WERI-Rb-1 (cell line): ENCODE measurements around the gene MPO.

Experiments
- DNase-seq: peaks from one replicate; pipeline ENCODE4 v3.0.0-alpha.2; 2020
- H3K27ac ChIP-seq: fragments of 250-450 bp; sonication (Bioruptor Pico); 2 replicates; pipeline ENCODE4 v1.5.1; 2020; ENCODE audit warnings: mild to moderate bottlenecking, moderate library complexity
- H3K27me3 ChIP-seq: fragments of 250-450 bp; sonication (Bioruptor Pico); 2 replicates; pipeline ENCODE4 v1.5.1; 2021; ENCODE audit warnings: mild to moderate bottlenecking, low read depth, moderate library complexity; ENCODE audit not compliant: insufficient read depth, severe bottlenecking
- H3K36me3 ChIP-seq: fragments of 250-450 bp; sonication (Bioruptor Pico); 2 replicates; pipeline ENCODE4 v1.5.1; 2020; ENCODE audit warnings: mild to moderate bottlenecking, moderate library complexity
- H3K4me3 ChIP-seq: 2 replicates; pipeline ENCODE4 v1.5.1; 2011; ENCODE audit warnings: low read depth, mild to moderate bottlenecking, control low read depth, low read length
- H3K9me3 ChIP-seq: fragments of 250-450 bp; sonication (Bioruptor Pico); 2 replicates; pipeline ENCODE4 v1.5.1; 2021; ENCODE audit warnings: mild to moderate bottlenecking, moderate library complexity; ENCODE audit not compliant: severe bottlenecking
- TF ChIP-seq, protein P1 (sequence below): IDR thresholded peaks from 2 replicates; pipeline ENCODE4 v1.5.1; 2011; ENCODE audit warnings: low read depth, mild to moderate bottlenecking, control low read depth, inconsistent platforms, low read length

MPO gene

DNA sequence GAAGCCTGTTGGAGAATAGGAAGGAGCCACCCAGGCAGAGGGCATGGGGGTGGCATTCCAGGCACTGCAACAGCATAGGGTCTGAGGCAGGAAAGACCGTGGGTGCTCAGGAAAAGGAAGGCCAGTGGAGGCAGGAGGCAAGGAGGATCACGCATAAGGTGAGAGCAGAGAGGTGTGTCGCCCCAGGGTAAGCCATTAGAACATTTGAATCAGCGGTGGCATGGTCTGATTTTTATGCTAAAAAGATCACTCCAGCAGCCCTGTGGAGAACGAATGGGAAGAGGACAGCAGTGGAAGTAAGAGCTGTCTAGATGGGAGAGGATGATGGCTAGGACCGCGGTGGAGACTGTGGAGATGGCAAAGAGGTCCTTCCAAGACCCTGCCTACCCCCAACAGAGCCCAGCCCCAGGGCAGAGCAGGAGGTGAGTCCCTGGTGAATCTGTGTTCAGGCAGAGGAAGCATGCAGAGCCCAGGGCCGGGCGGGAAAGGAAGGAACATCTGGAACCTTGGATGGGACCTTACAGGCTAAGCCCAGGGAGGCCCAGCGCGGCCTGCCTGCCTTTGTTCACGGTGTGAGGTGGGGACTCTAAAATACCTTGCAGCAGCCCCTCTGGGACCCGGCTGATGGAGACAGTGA is 34.5 kb downstream of the MPO start:
- H3K27me3 ChIP-seq, result no peaks in the 10 kb centered on the region
- no peaks in the 10 kb centered on the region for H3K36me3 ChIP-seq

DNA sequence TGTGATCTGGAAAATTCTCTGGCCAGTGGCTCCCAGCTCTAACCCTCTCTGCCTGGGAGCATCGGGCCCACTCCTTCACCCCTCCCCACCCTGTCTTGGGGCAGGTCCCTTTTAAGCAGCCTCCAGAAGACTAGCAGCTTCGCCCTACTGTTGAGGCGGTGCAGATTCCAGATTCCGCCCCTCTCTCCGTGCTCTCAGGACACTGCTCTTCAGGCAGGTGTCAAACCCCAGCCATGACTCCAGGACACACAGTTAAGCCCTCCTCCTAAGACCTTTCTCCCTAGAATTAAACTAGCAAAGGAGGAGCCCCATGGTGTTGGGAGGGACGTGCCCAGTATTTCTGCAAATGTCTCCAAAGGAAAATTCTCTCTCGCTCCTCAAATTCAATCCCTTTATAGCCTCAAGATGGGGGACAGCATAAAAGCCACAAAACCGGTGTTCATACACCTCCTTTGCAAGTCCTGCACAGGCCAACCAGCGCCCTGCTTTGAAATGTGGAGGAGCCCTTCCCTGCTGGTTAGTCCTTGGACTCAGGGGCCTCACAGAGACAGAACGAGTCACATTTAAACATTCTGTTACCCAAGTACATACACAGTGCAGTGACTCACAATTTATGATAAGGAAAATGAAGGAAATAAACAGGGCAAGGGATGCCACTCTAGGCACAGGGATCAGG is 35.2 kb downstream of the MPO start:
- no peaks in the 10 kb centered on the region for H3K27me3 ChIP-seq
- peak; percentile 29 for DNase-seq
- H3K9me3 ChIP-seq, result no peaks in the 10 kb centered on the region
- no peak overlapping the region for H3K4me3 ChIP-seq
- no peaks in the 10 kb centered on the region for H3K36me3 ChIP-seq
- TF ChIP-seq, protein P1, sequence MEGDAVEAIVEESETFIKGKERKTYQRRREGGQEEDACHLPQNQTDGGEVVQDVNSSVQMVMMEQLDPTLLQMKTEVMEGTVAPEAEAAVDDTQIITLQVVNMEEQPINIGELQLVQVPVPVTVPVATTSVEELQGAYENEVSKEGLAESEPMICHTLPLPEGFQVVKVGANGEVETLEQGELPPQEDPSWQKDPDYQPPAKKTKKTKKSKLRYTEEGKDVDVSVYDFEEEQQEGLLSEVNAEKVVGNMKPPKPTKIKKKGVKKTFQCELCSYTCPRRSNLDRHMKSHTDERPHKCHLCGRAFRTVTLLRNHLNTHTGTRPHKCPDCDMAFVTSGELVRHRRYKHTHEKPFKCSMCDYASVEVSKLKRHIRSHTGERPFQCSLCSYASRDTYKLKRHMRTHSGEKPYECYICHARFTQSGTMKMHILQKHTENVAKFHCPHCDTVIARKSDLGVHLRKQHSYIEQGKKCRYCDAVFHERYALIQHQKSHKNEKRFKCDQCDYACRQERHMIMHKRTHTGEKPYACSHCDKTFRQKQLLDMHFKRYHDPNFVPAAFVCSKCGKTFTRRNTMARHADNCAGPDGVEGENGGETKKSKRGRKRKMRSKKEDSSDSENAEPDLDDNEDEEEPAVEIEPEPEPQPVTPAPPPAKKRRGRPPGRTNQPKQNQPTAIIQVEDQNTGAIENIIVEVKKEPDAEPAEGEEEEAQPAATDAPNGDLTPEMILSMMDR, result no peak
- H3K27ac ChIP-seq, result peak overlapping the region; percentile 63

More for the DNA sequence above, 34.5 kb downstream of the MPO start:
- H3K4me3 ChIP-seq, result no peak overlapping the region
- DNase-seq, result no peak
- TF ChIP-seq, protein P1, result no peak
- H3K27ac ChIP-seq, result no peak overlapping the region
- H3K9me3 ChIP-seq, result no peaks in the 10 kb centered on the region

DNA sequence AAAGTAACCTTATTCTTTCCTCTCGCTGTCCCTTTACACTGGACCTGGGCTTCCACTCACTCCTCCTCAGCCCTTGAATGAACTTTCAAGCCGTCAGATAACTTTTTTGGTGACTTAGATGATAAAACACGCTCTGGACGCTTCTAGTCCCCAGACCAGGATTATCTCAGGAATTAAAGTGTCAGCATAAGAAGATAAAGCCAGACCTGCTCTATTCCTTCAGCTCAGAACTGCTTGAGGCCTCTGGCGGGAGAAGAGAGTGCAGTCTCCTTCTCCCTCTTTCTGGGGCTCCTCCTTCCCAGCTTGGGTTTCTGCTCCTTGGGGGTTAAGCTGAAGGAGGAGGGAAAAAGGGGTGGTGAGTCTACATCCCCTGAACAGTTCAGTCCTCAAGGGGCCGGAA is 35.8 kb downstream of the MPO start:
- peak; percentile 73 for DNase-seq
- TF ChIP-seq, protein P1, result no peak
- Histone ChIP-seq H3K4me3 (no peak overlapping the region), H3K9me3 (no peaks in the 10 kb centered on the region), H3K27ac (peak overlapping the region; percentile 63), H3K27me3 (no peaks in the 10 kb centered on the region), H3K36me3 (no peaks in the 10 kb centered on the region)

DNA sequence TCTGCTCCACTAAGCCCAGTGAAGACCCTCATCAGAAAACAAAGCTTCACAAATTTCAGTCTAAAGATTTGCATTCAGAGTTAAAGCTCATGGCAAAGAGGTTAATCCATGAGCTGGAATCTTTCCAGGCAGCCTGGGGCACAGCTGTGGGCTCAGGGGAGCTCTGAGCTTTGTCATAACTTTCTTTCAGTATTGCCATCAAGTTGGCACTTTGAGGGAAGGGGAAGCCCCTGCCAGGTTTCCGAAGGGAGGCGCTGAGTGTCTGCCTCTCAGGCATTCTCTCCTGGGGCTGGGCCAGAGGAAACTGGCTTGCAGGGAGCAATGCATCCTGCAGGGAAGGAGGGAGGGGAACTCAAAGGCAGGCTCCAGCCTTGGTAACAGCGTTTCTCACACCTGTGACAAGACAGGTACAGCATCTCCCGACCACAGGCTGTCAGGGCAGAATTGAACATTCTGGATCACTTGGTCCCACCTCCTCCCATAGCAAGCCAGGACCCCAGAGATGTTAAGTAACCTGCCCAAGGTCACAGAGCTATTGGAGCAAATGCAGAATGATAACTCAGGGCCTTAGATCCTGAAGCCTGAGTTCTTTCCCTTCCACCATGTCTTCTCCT is 38.5 kb downstream of the MPO start:
- no peak overlapping the region for H3K4me3 ChIP-seq
- no peak overlapping the region for H3K27ac ChIP-seq
- H3K36me3 ChIP-seq, result no peaks in the 10 kb centered on the region
- DNase-seq, result no peak
- TF ChIP-seq, protein P1, result no peak
- H3K27me3 ChIP-seq, result no peaks in the 10 kb centered on the region
- no peaks in the 10 kb centered on the region for H3K9me3 ChIP-seq

DNA sequence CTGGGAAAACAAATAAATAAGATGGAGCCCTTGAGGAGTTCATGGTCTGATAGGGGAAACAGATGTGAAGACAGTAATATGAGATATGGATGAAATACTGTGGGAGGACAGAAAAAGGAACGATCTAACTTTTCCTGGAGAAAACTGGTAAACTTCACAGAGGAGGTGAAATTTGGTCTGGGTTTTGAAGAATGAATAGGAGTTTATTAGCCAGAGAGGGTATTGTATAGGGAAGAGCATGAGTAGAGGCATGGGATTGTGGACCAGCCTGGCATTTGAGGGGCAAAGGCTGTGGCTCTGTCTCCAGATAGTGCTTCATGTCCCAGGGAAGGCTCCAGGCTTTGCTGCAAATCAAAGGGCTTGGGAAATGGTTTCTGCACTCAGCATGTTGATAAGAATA is 40.7 kb downstream of the MPO start:
- TF ChIP-seq, protein P1, result no peak
- Histone ChIP-seq H3K36me3 (no peaks in the 10 kb centered on the region), H3K9me3 (no peaks in the 10 kb centered on the region), H3K27ac (no peak overlapping the region), H3K4me3 (no peak overlapping the region), H3K27me3 (no peaks in the 10 kb centered on the region)
- no peak for DNase-seq
